Measurements from ENCODE around the gene ABHD17C. TPM values are rescaled to one million over a fixed set of nuclear protein-coding genes. Genes with fewer than 3 reads are reported as not detected.
A peak's percentile ranks its signal among the peaks of the same experiment; 100 is the strongest.

Gene ABHD17C
- total and polyA plus RNA-seq, 5 donors from 2014 or later = 0.32 to 1.4 (median 0.85) TPM

- Mint-ChIP-seq H3K27me3 (peaks cover 53% of the 10 kb centered on the region), H3K4me3 (no peak overlapping the region), H3K36me3 (no peaks in the 10 kb centered on the region), H3K27ac (no peak overlapping the region), H3K4me1 (peaks cover 0 to 2% (median 0%) of the 10 kb centered on the region in 4 donors), H3K9me3 (no peaks in the 10 kb centered on the region)
- DNase-seq = no peak
- H3K4me1 ChIP-seq (ENCODE audit: control insufficient read depth, insufficient read depth, low read length, poor library complexity, severe bottlenecking) = peaks cover 4% of the 10 kb centered on the region
- no peak overlapping the region for H3K4me3 ChIP-seq (ENCODE audit: low read depth, low read length)
- no peaks in the 10 kb centered on the region for H3K36me3 ChIP-seq (ENCODE audit: control insufficient read depth, insufficient read depth, low read length)
- no peaks in the 10 kb centered on the region for H3K9me3 ChIP-seq (ENCODE audit: control insufficient read depth in 2 of 2, low read length in 2 of 2)
- no peak overlapping the region for H3K27ac ChIP-seq (ENCODE audit: insufficient read depth, low read length, poor library complexity, severe bottlenecking)
- peaks cover 14% of the 10 kb centered on the region for H3K27me3 ChIP-seq (ENCODE audit: control insufficient read depth, insufficient read depth, low read length)
- ATAC-seq (ENCODE audit: low read depth in 2 of 2) = no peak
Measured at GRCh38 chr15:80777137-80777536, 82.0 kb downstream of the ABHD17C start.

- H3K27me3 ChIP-seq (ENCODE audit: control insufficient read depth, insufficient read depth, low read length) = peaks cover 16% of the 10 kb centered on the region
- H3K4me1 ChIP-seq (ENCODE audit: control insufficient read depth, insufficient read depth, low read length, poor library complexity, severe bottlenecking) = peaks cover 4% of the 10 kb centered on the region
- H3K27me3 Mint-ChIP-seq = peaks cover 62% of the 10 kb centered on the region
- DNase-seq (no peak), ATAC-seq (ENCODE audit: low read depth in 2 of 2) (no peak)
- H3K27ac Mint-ChIP-seq = no peak overlapping the region
- H3K36me3 ChIP-seq (ENCODE audit: control insufficient read depth, insufficient read depth, low read length) = no peaks in the 10 kb centered on the region
- H3K9me3 Mint-ChIP-seq = no peaks in the 10 kb centered on the region
- H3K36me3 Mint-ChIP-seq = no peaks in the 10 kb centered on the region
- H3K4me1 Mint-ChIP-seq = peaks cover 0 to 2% (median 0%) of the 10 kb centered on the region in 4 donors
- H3K9me3 ChIP-seq (ENCODE audit: control insufficient read depth in 2 of 2, low read length in 2 of 2) = no peaks in the 10 kb centered on the region
- H3K4me3 ChIP-seq (ENCODE audit: low read depth, low read length) = no peak overlapping the region
- no peak overlapping the region for H3K4me3 Mint-ChIP-seq
- no peak overlapping the region for H3K27ac ChIP-seq (ENCODE audit: insufficient read depth, low read length, poor library complexity, severe bottlenecking)
Measured at GRCh38 chr15:80777826-80778620, 82.9 kb downstream of the ABHD17C start.

GRCh38 chr15:80778621-80778963 lies 83.5 kb downstream of the ABHD17C start:
- H3K27me3 ChIP-seq (ENCODE audit: control insufficient read depth, insufficient read depth, low read length) = peaks cover 16% of the 10 kb centered on the region
- no peak overlapping the region for H3K27ac Mint-ChIP-seq
- DNase-seq = no peak
- H3K27me3 Mint-ChIP-seq = peaks cover 64% of the 10 kb centered on the region
- no peak overlapping the region for H3K27ac ChIP-seq (ENCODE audit: insufficient read depth, low read length, poor library complexity, severe bottlenecking)
- no peak overlapping the region for H3K4me3 Mint-ChIP-seq
- H3K4me1 Mint-ChIP-seq = peaks cover 0 to 2% (median 0%) of the 10 kb centered on the region in 4 donors
- H3K4me3 ChIP-seq (ENCODE audit: low read depth, low read length) = no peak overlapping the region
- H3K9me3 ChIP-seq (ENCODE audit: control insufficient read depth in 2 of 2, low read length in 2 of 2) = no peaks in the 10 kb centered on the region
- no peaks in the 10 kb centered on the region for H3K36me3 ChIP-seq (ENCODE audit: control insufficient read depth, insufficient read depth, low read length)
- H3K9me3 Mint-ChIP-seq = no peaks in the 10 kb centered on the region
- ATAC-seq (ENCODE audit: low read depth in 2 of 2) = no peak
- H3K4me1 ChIP-seq (ENCODE audit: control insufficient read depth, insufficient read depth, low read length, poor library complexity, severe bottlenecking) = peaks cover 4% of the 10 kb centered on the region
- no peaks in the 10 kb centered on the region for H3K36me3 Mint-ChIP-seq

GRCh38 chr15:80778964-80779657 lies 84.0 kb downstream of the ABHD17C start, which contains the start of gene CEMIP:
Gene CEMIP (plus strand): TSS chr15:80779370. CDS start chr15:80873880, 94,510 bp downstream.
- Histone ChIP-seq H3K36me3 (ENCODE audit: control insufficient read depth, insufficient read depth, low read length) (no peaks in the 10 kb centered on the region), H3K4me3 (ENCODE audit: low read depth, low read length) (no peak within 1 kb of the TSS), H3K9me3 (ENCODE audit: control insufficient read depth in 2 of 2, low read length in 2 of 2) (no peaks in the 10 kb centered on the region), H3K27me3 (ENCODE audit: control insufficient read depth, insufficient read depth, low read length) (peaks cover 16% of the 10 kb centered on the region), H3K27ac (ENCODE audit: insufficient read depth, low read length, poor library complexity, severe bottlenecking) (no peak within 1 kb of the TSS), H3K4me1 (ENCODE audit: control insufficient read depth, insufficient read depth, low read length, poor library complexity, severe bottlenecking) (peaks cover 4% of the 10 kb centered on the region)
- Mint-ChIP-seq H3K27ac (no peak within 1 kb of the TSS), H3K36me3 (no peaks in the 10 kb centered on the region), H3K4me1 (peaks cover 0 to 2% (median 0%) of the 10 kb centered on the region in 4 donors), H3K4me3 (peak within 1 kb of the TSS in 2 of 4 donors; percentile 16 to 21), H3K9me3 (no peaks in the 10 kb centered on the region), H3K27me3 (peaks cover 64% of the 10 kb centered on the region)
- DNase-seq = peak in 2 of 3 donors; percentile 0 to 46
- no peak for ATAC-seq (ENCODE audit: low read depth in 2 of 2)

GRCh38 chr15:80779658-80780415 lies 84.7 kb downstream of the ABHD17C start:
- H3K27me3 Mint-ChIP-seq = peaks cover 64% of the 10 kb centered on the region

GRCh38 chr15:80780416-80781221 lies 85.5 kb downstream of the ABHD17C start:
- ATAC-seq (ENCODE audit: low read depth in 2 of 2) = no peak
- Histone ChIP-seq H3K4me3 (ENCODE audit: low read depth, low read length) (no peak overlapping the region), H3K27ac (ENCODE audit: insufficient read depth, low read length, poor library complexity, severe bottlenecking) (no peak overlapping the region), H3K4me1 (ENCODE audit: control insufficient read depth, insufficient read depth, low read length, poor library complexity, severe bottlenecking) (peaks cover 4% of the 10 kb centered on the region), H3K36me3 (ENCODE audit: control insufficient read depth, insufficient read depth, low read length) (no peaks in the 10 kb centered on the region), H3K9me3 (ENCODE audit: control insufficient read depth in 2 of 2, low read length in 2 of 2) (no peaks in the 10 kb centered on the region), H3K27me3 (ENCODE audit: control insufficient read depth, insufficient read depth, low read length) (peaks cover 16% of the 10 kb centered on the region)
- no peak for DNase-seq
- H3K4me1 Mint-ChIP-seq = peaks cover 0 to 2% (median 0%) of the 10 kb centered on the region in 4 donors
- peaks cover 64% of the 10 kb centered on the region for H3K27me3 Mint-ChIP-seq
- no peaks in the 10 kb centered on the region for H3K9me3 Mint-ChIP-seq
- H3K36me3 Mint-ChIP-seq = no peaks in the 10 kb centered on the region
- H3K4me3 Mint-ChIP-seq = peak overlapping the region in 1 of 4 donors; percentile 21
- H3K27ac Mint-ChIP-seq = no peak overlapping the region

More at GRCh38 chr15:80779658-80780415, 84.7 kb downstream of the ABHD17C start:
- no peak overlapping the region for H3K27ac ChIP-seq (ENCODE audit: insufficient read depth, low read length, poor library complexity, severe bottlenecking)
- no peak overlapping the region for H3K27ac Mint-ChIP-seq
- peak overlapping the region in 2 of 4 donors; percentile 16 to 21 for H3K4me3 Mint-ChIP-seq
- ATAC-seq (ENCODE audit: low read depth in 2 of 2) (no peak), DNase-seq (no peak)
- no peaks in the 10 kb centered on the region for H3K36me3 ChIP-seq (ENCODE audit: control insufficient read depth, insufficient read depth, low read length)
- no peaks in the 10 kb centered on the region for H3K9me3 Mint-ChIP-seq
- no peaks in the 10 kb centered on the region for H3K9me3 ChIP-seq (ENCODE audit: control insufficient read depth in 2 of 2, low read length in 2 of 2)
- no peaks in the 10 kb centered on the region for H3K36me3 Mint-ChIP-seq
- peaks cover 4% of the 10 kb centered on the region for H3K4me1 ChIP-seq (ENCODE audit: control insufficient read depth, insufficient read depth, low read length, poor library complexity, severe bottlenecking)
- no peak overlapping the region for H3K4me3 ChIP-seq (ENCODE audit: low read depth, low read length)
- H3K27me3 ChIP-seq (ENCODE audit: control insufficient read depth, insufficient read depth, low read length) = peaks cover 16% of the 10 kb centered on the region
- peaks cover 0 to 2% (median 0%) of the 10 kb centered on the region in 4 donors for H3K4me1 Mint-ChIP-seq

- Histone ChIP-seq H3K9me3 (ENCODE audit: control insufficient read depth in 2 of 2, low read length in 2 of 2) (no peaks in the 10 kb centered on the region), H3K4me3 (ENCODE audit: low read depth, low read length) (no peak overlapping the region), H3K27ac (ENCODE audit: insufficient read depth, low read length, poor library complexity, severe bottlenecking) (no peak overlapping the region), H3K4me1 (ENCODE audit: control insufficient read depth, insufficient read depth, low read length, poor library complexity, severe bottlenecking) (peaks cover 4% of the 10 kb centered on the region), H3K36me3 (ENCODE audit: control insufficient read depth, insufficient read depth, low read length) (no peaks in the 10 kb centered on the region), H3K27me3 (ENCODE audit: control insufficient read depth, insufficient read depth, low read length) (peaks cover 11% of the 10 kb centered on the region)
- no peak for ATAC-seq (ENCODE audit: low read depth in 2 of 2)
- Mint-ChIP-seq H3K9me3 (no peaks in the 10 kb centered on the region), H3K27me3 (peaks cover 49% of the 10 kb centered on the region), H3K36me3 (no peaks in the 10 kb centered on the region), H3K4me1 (peaks cover 0 to 2% (median 0%) of the 10 kb centered on the region in 4 donors), H3K27ac (peak overlapping the region in 1 of 3 donors; percentile 10), H3K4me3 (no peak overlapping the region)
- DNase-seq = peak in 1 of 3 donors; percentile 38
Measured at GRCh38 chr15:80783260-80783659, 88.2 kb downstream of the ABHD17C start.
